ENCODE results near the gene IGFBP6. TPM values are rescaled to one million over a fixed set of nuclear protein-coding genes. Genes with fewer than 3 reads are reported as not detected.
A peak's percentile ranks its signal among the peaks of the same experiment; 100 is the strongest.

Gene IGFBP6
- total RNA-seq, 1 donor from 2014 or later = 0.72 TPM

- Mint-ChIP-seq H3K27me3 (ENCODE audit: low read depth) (no peaks in the 10 kb centered on the region), H3K4me3 (peak overlapping the region; percentile 52), H3K36me3 (ENCODE audit: low read depth) (no peaks in the 10 kb centered on the region), H3K4me1 (peaks cover 21% of the 10 kb centered on the region), H3K27ac (ENCODE audit: unreplicated experiment) (no peak overlapping the region), H3K9me3 (no peaks in the 10 kb centered on the region)
- DNase-seq (ENCODE audit: low read depth, low spot score) = no peak
- TF ChIP-seq CTCF (conservative IDR thresholded peaks at IDR 0.05) = no peak
Observed at GRCh38 chr12:53057816-53058500, 39.5 kb upstream of the IGFBP6 start.

GRCh38 chr12:53058674-53059433 lies 38.6 kb upstream of the IGFBP6 start:
- Mint-ChIP-seq H3K4me3 (no peak overlapping the region), H3K4me1 (peaks cover 20% of the 10 kb centered on the region), H3K36me3 (ENCODE audit: low read depth) (no peaks in the 10 kb centered on the region), H3K27me3 (ENCODE audit: low read depth) (no peaks in the 10 kb centered on the region), H3K9me3 (no peaks in the 10 kb centered on the region), H3K27ac (ENCODE audit: unreplicated experiment) (no peak overlapping the region)
- TF ChIP-seq CTCF (conservative IDR thresholded peaks at IDR 0.05) = no peak
- no peak for DNase-seq (ENCODE audit: low read depth, low spot score)

GRCh38 chr12:53059434-53060063 lies 37.9 kb upstream of the IGFBP6 start:
- Mint-ChIP-seq H3K27me3 (ENCODE audit: low read depth) (no peaks in the 10 kb centered on the region), H3K4me3 (no peak overlapping the region), H3K9me3 (no peaks in the 10 kb centered on the region), H3K4me1 (peaks cover 15% of the 10 kb centered on the region), H3K27ac (ENCODE audit: unreplicated experiment) (no peak overlapping the region), H3K36me3 (ENCODE audit: low read depth) (no peaks in the 10 kb centered on the region)
- no peak for TF ChIP-seq CTCF (conservative IDR thresholded peaks at IDR 0.05)
- no peak for DNase-seq (ENCODE audit: low read depth, low spot score)

GRCh38 chr12:53060064-53060720 lies 37.3 kb upstream of the IGFBP6 start:
- no peaks in the 10 kb centered on the region for H3K27me3 Mint-ChIP-seq (ENCODE audit: low read depth)
- DNase-seq (ENCODE audit: low read depth, low spot score) = no peak
- no peak overlapping the region for H3K27ac Mint-ChIP-seq (ENCODE audit: unreplicated experiment)
- no peaks in the 10 kb centered on the region for H3K9me3 Mint-ChIP-seq
- TF ChIP-seq CTCF (conservative IDR thresholded peaks at IDR 0.05) = no peak
- H3K4me3 Mint-ChIP-seq = no peak overlapping the region
- H3K36me3 Mint-ChIP-seq (ENCODE audit: low read depth) = peaks cover 2% of the 10 kb centered on the region
- peaks cover 15% of the 10 kb centered on the region for H3K4me1 Mint-ChIP-seq

GRCh38 chr12:53060721-53061276 lies 36.7 kb upstream of the IGFBP6 start:
- Mint-ChIP-seq H3K27me3 (ENCODE audit: low read depth) (no peaks in the 10 kb centered on the region), H3K4me3 (no peak overlapping the region), H3K27ac (ENCODE audit: unreplicated experiment) (peak overlapping the region; percentile 6), H3K4me1 (peaks cover 11% of the 10 kb centered on the region), H3K9me3 (no peaks in the 10 kb centered on the region), H3K36me3 (ENCODE audit: low read depth) (peaks cover 2% of the 10 kb centered on the region)
- TF ChIP-seq CTCF (conservative IDR thresholded peaks at IDR 0.05) = no peak
- DNase-seq (ENCODE audit: low read depth, low spot score) = no peak

All from neural crest cell (in vitro differentiated cells).